ENCODE data around the gene FTO.
"Not testable (repeated sequence)": the region's sequence is repeated elsewhere in the genome, so short reads cannot be mapped to it uniquely, and the experiment has no call there.

FTO gene

DNA sequence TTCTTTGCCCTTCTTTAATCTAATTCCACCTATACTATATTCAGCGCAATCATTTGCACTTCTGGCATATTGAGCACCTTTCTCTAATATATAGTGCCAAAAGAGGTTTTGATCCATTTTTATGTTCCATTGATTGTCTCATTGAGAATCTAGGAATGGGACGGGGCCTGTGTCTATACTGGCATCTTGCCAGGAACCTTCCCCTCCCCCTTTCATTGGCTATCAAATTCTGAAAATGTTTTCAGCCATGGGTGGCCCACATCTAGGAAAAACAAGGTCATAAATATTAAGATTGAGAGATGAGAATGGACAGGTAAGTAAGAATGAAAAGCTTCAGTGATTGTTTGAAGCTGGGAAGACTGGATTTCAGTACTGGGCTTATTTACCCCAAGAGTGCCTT is 159.9 kb downstream of the FTO start:
- no peak for DNase-seq (ENCODE audit: low read depth)

DNA sequence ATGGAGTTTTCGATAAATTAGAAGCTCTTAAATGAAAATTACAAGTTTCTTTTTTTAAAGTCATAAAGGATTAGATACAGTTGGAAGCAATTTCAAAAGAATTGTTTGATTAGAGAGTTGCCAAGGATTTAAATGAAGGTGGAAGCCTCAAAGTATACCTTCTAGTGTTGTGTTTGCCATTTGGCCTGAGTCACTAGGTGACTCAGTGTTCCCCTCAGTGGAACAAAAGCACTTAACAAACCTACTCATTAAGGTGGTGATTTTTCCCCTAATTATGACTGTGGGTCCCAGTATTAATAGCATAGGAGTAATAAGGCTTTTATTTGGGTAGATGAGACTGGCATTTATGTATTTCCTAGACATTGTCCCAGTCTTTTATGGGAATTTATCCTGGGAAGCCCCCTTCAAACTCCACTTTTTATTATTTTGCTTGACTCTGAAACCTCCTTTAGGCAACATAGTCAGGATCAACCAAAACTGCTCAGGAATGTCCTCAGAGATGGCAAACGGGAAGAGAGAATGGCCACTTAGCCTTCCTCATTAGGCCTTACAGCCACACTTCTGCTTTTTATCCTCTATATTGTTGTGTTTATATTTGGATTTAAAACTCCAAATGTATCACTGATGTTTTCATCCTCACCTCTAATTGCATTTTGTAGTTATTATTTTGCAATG is 161.0 kb downstream of the FTO start:
- peak; percentile 40 for DNase-seq (ENCODE audit: low read depth)

DNA sequence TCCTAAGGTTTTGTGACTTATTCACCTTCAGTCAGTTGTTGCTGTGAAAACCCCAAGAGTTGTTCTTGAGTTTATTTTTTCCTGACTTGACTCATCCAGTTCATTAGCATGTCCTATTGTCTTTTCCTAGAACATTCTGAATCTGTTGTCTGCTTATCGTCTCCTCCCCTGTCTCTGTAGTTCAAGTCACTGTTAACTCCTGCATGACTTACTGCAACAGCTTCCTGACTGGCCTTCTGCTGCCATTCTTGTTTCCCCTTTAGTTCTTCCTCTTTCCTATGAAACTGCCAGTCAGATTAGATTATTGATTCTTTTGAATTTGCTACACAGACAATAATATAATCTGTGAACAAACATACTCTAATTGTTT is 161.5 kb downstream of the FTO start:
- peak; percentile 93 for DNase-seq (ENCODE audit: low read depth)

DNA sequence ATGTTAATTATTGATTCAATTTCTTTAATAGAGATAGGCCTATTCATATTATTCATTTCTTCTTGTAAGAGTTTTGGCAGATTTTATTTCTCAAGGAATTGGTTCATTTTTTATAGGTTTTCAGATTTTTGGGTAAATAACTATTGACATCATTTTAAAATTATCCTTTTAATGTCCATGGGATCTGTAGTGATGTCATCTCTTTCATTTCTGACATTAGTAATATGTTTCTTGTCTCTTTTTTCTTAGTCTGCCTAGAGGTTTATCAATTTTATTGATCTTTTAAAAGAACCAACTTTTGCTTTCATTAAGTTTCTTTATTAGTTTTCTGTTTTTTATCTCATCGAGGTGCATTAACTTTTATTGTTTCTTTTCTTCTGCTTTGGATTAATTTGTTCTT is 162.6 kb downstream of the FTO start:
- no peak for DNase-seq (ENCODE audit: low read depth)

DNA sequence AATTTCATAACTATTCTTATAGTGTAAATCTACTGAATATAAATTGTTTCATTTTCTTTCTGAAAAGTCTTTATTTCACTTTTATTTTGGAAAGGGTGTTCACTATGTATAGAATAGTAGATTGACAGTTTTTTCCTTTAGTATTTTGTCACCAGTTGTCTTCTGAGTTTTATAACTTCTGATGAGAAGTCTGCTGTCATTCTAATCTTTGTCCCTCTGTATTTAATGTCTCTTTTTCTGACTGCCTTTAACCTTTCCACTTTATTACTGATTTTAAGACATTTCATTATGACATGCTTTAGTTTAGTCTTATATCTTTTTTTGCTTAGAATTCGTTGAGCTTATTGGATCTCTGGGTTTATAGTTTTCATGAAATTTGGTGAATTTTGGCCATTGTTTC is 166.9 kb downstream of the FTO start:
- no peak for DNase-seq (ENCODE audit: low read depth)

DNA sequence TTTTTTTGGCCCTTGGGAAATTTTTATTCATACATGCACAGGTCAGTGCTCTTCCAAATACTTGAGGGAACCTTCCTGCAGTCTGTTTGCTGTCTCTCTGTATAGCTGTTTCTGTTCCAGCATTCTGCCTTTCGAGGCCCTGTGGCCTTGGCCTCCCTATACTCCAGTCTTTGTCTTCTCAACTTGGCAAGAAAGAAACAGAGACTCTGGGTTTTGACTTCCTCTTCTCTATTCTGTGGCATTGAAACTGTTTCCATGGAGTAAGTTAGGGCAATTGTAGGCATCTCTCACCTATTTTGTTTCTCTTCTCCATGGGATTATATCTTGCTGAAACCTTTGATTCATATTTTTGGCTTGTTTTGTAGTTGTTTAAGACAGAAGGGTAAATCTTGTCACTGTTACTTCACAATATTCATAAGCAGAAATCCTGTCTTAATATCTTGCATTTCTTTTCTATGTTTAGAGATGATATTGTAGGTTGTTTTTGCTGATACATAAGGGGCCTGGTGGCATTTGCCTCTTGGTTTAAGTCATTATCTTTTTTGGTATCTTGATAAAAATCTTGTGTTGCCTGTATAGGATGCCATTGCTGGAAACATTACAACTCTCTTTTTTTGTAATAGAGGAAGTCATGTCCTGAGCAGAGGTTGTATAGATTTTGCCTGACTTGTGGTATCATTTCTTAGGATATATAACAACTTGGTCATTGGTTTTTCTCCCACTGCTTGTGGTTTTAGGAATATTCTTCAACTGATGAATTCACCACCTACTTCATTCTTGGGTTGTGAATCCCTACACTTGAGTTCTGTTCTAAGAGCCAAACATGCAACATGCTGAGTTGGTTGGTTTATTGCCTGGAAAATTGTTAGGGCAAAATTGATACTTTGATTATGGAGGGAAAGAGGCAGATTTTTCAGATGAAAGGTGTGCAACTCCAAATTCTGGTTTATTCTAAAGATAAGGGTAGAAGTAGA is 168.6 kb downstream of the FTO start:
- peak; percentile 92 for DNase-seq (ENCODE audit: low read depth)

DNA sequence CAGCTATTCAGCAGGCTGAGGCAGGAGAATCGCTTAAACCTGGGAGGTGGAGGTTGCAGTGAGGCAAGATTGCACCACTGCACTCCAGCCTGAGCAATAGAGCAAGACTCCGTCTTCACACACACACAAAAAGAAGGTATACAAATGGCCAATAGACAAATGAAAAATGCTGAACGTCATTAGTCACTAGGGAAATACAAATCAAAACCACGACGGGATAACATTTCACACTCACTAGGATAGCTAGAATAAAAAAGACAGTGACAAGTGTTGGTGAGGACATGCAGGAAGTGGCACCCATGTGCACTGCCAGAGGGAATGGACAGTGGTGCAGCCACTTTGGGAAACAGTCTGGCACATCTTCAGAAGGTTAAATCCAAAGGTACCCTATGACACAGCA is 172.9 kb downstream of the FTO start:
- no peak for DNase-seq (ENCODE audit: low read depth)

DNA sequence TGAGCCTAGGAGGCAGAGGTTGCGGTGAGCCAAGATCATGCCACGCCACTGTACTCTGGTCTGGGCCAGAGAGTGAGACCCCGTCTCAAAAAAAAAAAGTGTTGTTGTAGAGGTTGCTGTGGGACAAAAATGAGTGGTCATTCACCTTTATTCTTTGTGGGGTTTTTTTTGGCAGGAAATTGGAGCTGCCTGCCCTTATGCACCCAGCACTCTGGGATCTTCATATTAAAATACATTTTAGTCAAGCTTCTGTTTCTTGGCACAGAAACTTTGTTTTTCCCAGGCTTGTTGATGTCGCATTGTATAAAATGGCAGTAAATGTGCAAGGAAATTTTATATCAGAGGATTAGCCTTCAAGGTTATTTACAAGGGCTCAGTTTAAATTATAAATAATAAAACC is 174.3 kb downstream of the FTO start:
- no peak for DNase-seq (ENCODE audit: low read depth)

DNA sequence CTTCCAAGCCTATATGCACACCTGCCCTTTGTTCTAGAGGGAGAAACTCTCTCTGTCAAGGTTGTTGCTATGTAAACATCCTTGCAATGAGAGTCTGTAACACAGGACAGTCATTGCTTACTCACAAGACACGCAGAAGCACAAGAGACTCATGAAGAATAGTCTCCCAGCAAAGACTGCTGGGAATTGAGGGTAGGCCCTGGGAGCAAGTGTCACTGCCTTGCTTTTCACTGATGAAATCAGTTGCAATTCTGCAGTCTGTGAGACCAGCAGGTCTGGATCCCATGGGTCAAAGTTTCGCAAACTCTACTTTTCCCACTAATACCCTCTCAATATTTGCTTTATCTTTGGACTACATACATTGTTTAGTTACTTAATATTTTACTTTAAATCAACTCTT is 177.4 kb downstream of the FTO start:
- peak; percentile 68 for DNase-seq (ENCODE audit: low read depth)

DNA sequence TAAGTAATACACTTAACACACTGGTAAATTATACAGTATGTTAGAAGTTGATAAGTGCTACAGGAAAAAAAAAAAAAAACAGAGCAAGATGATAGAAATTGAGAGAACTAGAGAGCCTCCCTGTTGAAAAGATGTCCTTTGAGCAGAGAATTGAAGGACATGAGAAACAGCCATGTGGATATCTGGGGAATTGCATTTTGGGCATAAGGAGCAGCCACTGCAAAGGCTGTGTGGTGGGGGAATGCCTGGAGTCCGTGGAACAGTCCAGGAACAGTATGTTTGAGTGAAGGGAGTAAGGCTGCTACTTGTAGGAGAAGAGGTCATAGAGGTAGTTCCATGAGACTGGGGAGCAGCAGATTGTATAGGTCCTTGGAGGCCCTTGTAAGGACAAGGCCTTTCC is 178.4 kb downstream of the FTO start:
- no peak for DNase-seq (ENCODE audit: low read depth)

DNA sequence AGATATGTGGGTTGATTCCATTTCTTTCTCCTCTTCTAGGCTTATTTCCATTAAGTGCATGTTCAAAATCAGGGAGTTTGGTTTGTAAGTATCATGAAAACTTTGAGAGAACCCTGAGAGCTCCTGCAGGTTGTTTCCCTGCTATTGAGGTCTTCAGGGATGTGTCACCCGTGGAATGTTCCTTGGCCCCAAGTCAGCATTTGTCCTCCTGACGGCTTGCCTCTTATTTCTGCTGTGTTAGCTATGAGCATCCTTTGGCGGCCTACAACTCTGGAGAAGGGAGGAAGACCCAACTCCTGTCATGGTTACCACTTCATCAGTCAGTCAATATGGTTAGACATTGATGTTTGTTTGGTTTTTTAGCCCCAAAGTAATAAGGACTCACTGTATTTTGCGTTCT is 180.8 kb downstream of the FTO start:
- no peak for DNase-seq (ENCODE audit: low read depth)

DNA sequence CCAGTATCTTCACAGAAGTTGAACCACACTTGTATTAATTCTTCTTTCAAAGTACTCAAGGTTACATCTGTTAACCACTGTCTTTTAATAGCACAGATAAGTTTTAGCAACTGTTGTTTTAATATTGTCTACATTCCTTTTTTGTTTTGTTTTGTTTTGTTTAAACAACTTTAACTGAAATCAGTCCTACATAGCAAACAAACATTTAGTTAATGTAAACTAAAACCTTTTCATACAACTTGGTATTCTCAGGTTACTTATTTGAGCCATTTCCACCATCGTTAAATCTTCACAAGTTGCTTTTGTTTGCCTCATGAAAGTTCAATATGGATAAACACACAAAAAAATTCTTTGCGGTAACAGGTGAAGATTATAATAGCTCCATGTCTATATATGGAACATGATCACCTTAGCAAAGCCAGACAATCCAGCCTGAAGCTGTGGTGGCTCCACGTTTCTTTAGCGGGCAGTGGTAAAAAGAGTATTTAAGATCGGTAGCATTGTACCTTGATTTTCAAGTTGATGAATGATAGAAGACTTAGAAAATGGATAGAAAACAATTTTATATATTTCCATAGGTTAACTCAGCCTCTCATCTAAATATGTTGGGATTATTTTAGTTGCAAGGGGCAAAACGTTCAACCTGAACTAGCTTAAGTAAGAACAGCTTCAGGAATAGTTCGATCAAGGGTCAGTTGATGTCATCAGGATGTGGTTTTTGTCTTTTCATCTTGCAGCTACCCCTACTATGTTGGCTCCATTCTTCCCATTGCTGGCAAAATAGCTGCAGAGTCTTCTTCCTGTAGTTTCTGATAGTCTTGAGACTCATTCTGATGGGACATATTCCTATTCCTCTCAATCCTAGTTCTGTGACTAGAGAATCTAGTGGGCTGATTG is 182.8 kb downstream of the FTO start:
- DNase-seq (ENCODE audit: low read depth): no peak

DNA sequence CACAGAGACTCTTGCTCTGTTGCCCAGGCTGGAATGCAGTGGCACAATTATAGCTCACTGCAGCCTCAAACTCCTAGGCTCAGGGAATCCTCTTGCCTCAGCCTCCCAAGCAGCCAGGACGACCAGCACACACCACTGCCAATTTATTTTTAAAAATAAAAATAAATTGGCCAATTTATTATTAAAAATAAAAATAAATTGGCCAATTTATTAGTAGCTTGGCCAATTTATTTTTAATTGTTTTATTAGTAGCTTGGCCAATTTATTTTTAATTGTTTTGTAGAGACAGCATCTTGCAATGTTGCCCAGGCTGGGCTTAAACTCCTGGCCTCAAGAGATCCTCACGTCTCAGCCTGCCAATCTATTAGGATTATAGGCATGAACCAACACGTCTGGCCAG is 184.3 kb downstream of the FTO start:
- no peak for DNase-seq (ENCODE audit: low read depth)

DNA sequence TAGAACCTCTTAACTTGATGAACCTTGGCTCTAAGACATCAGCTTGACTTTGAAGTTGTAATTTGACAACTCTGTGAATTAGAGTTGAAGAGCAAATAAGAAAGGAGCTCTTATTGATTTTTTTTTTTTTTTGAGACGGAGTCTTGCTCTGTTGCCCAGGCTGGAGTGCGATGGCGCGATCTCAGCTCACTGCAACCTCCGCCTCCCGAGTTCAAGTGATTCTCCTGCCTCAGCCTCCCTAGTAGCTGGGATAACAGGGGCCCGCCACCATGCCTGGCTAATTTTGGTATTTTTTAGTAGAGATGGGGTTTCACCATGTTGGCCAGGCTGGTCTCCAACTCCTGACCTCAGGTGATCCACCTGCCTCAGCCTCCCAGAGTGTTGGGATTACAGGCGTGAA is 186.9 kb downstream of the FTO start:
- not testable (repeated sequence) for DNase-seq (ENCODE audit: low read depth)

DNA sequence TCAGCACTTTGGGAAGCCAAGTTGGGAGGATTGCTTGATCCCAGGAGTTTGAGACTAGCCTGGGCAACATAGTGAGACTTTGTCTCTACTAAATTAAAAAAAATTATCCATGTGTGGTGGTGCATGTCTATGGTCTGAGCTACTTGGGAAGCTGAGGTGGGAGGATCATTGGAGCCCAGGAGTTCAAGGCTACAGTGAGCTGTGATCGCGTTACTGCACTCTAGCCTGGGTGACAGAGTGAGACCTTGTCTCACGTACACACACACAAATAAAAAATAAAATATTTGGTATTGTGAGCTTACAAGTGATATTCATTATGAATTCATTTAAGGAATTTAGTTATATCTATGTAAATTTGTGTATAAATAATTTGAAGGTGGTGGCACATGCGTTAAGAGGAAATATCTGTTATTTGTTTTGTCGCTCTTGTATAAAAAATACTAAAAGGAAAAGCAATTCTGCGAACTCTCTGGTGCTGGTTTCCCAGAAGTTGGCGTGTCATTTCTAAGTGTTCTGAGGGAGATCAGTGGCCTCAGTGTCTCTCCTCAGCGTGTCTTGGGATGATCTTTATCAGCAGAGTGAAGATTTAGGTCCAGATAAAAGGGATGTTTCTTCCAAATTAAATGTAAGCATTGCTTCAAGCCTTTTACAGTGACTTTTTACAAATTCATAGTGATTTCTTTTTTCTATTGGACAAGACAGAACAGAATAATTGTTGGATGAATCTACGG is 187.6 kb downstream of the FTO start:
- no peak for DNase-seq (ENCODE audit: low read depth)

DNA sequence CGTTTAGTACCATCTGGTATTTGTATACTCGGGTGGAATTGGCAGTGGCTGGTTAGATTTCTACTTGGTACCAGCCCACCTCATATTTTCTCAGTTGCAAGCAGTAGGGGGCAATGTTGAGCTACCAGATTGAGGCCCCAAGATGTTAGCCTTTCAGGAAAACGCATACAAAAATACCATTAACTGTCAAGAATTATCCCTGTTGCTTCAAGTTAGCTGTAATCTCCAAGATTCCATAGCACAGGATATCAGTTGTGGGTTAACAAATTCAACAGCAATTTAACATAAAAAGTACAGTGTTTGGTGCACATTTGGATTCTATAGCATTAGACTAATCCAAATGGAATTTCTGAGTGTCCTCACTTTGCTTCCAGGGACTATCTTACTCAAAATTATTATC is 188.2 kb downstream of the FTO start:
- peak; percentile 90 for DNase-seq (ENCODE audit: low read depth)

DNA sequence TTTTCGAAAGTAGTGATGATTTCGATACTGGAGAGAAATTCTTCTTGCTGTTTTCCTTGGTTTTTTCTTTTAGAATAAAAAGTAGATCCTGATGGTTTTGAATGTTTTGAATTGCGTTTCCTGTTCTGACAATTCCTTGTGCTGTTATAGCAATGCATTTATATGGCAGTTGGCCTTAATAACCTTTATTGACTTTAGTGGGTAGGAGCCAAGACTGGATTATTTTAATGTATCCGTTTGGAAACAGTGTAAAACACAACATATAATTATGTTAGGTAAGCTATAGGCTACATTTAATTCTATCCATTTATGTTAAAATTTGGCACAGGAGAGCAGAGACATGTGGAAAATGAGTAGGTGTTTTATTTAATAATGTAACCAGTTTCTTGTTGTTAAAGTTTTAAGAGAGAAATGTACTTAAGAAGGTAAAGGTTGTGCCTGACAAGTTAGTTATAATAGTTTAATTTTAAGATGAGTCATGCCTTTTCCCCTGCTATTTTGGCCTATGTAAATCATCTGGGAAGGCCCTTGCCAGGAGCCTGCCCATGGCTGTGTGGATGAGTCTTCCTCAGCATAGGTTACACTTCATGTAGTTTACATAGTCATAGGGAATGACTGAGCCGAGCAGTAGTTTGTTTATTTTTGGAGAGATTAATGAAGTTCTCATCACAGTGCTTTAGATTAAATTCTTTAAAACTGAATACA is 189.9 kb downstream of the FTO start:
- DNase-seq (ENCODE audit: low read depth): peak; percentile 75

DNA sequence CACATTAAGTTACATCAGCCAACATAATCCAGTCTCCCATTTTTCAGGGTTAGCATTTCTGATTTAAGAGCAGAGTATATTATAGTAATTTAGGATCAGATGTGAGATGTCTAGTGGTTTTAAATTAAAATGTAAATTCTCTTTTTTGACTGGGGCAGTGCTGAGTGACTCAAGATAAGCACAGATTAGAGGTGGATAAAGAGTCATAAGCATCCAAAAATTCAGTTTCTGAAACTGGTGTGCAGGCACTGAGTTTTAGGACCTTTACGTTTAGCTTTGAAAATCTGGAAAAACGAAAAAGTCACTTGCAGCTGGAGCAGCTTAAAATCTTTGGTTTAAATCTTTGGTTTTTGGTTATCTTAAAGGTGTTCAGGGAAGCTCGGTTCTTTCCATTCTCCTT is 190.7 kb downstream of the FTO start:
- DNase-seq (ENCODE audit: low read depth): no peak

DNA sequence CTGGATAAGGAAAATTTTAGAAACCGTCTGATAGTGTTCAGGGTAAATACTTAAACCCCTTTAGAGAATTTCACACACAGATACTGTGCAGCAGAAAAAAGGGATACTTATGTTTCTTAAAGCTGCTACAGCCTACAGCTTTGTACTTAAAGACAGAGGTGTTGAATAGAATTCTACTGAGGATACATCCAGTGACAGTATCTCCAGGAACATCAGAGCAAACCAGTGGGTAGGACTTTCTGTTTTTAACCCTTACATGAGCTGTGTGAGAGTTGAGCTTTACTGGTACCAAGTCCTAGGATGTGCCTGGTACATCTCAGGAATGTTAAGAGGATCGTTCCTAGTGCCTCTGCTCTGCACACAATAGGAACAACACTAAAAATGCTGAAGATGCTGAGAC is 191.5 kb downstream of the FTO start:
- no peak for DNase-seq (ENCODE audit: low read depth)

DNA sequence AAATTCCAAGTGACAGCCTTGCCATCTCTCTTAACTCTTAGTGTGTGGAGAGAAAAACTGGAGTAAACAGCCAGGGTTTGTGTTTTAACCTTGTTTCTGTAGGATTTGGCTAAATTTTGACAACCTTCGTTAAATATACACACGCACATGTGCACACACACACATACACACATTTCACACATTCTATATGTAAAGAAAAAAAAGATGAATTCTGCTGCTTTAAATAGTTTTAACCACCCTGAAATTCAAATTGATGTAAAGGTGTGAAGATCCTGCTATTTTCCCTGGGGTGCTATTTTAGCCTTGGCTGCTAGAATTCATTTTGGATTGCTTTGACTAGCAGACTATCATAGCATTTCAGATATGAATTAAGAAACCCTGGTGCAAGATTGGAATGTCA is 191.9 kb downstream of the FTO start:
- DNase-seq (ENCODE audit: low read depth): no peak

DNA sequence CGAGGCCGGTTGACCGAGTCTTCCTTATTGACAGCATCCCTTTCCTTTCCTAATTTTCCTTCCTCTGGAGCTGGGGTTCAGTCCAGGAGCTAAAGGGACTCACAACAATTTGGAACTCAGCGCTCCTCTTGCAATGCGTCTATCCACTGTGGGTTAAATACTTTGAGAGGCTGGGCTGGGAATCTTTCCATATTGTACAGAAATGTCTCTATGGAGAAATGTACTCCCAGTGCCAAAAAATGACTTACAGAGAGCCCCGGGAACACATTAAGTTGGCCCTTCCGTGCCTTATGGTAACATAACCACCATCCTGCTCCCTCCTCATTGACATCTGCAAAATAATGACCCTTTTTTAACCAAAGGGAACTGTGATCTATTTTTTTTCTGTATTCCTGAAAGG is 192.8 kb downstream of the FTO start:
- DNase-seq (ENCODE audit: low read depth): no peak

Measured in amniotic epithelial cell (primary cell).